Sigmoid colon (tissue), 7 donors: Measurements from ENCODE around the gene UBE2E2. TPM values are rescaled to one million over a fixed set of nuclear protein-coding genes. Genes with fewer than 3 reads are reported as not detected.
"Not testable (repeated sequence)": the region's sequence is repeated elsewhere in the genome, so short reads cannot be mapped to it uniquely, and the experiment has no call there.

ENCODE experiments used
- DNase-seq: peaks from one replicate; pipeline ENCODE4 v3.0.0-alpha.2; 2019
- H3K27ac ChIP-seq, 4 donors: fragments of 200-600 bp; sonication (generic); one replicate each; pipeline ENCODE4 v1.5.1; 2016 to 2019; ENCODE audit warnings: mild to moderate bottlenecking in 1 of 4
- H3K27me3 ChIP-seq, 3 donors: fragments of 200-600 bp; sonication (generic); one replicate each; pipeline ENCODE4 v1.5.1; 2019; ENCODE audit warnings: mild to moderate bottlenecking in 1 of 3
- H3K36me3 ChIP-seq, 4 donors: fragments of 200-600 bp; sonication (generic); one replicate each; pipeline ENCODE4 v1.5.1; 2016 to 2019
- H3K4me1 ChIP-seq, 4 donors: fragments of 200-600 bp; sonication (generic); one replicate each; pipeline ENCODE4 v1.5.1; 2017 to 2019
- H3K4me3 ChIP-seq, 4 donors: fragments of 200-600 bp; sonication (generic); one replicate each; pipeline ENCODE4 v1.5.1; 2017 to 2019; ENCODE audit warnings: mild to moderate bottlenecking in 2 of 4, moderate library complexity in 1 of 4
- H3K9me3 ChIP-seq, 4 donors: fragments of 200-600 bp in 3 of 4; sonication (generic) in 3 of 4; one replicate each; pipeline versions ENCODE4 v1.5.1 to v1.6.1; 2013 to 2019
- CTCF ChIP-seq, 4 experiments: fragments of 450-650 bp in 3 of 4; fragments of 200-600 bp in 1 of 4; IDR thresholded peaks; one replicate each; pipeline ENCODE4 v1.5.1; 2016 to 2019; ENCODE audit warnings: antibody characterized with exemption in 4 of 4, mild to moderate bottlenecking in 3 of 4, moderate library complexity in 2 of 4
- EP300 ChIP-seq, 4 donors: sonication (generic); formaldehyde crosslinking; IDR thresholded peaks; one replicate each; pipeline ENCODE4 v1.6.1; 2017; ENCODE audit warnings: antibody characterized with exemption in 4 of 4
- POLR2A ChIP-seq, 2 donors: fragments of 450-650 bp; IDR thresholded peaks; one replicate each; pipeline ENCODE4 v1.6.1; 2016; ENCODE audit warnings: antibody characterized with exemption in 2 of 2, mild to moderate bottlenecking in 2 of 2, moderate library complexity in 2 of 2
- POLR2AphosphoS5 ChIP-seq, 4 donors: sonication (generic); formaldehyde crosslinking; IDR thresholded peaks; one replicate each; pipeline ENCODE4 v1.6.1; 2017; ENCODE audit warnings: antibody characterized with exemption in 4 of 4
- WGBS, 2 donors: extraction: QIAGEN DNeasy Blood & Tissue Kit; methylation state at CpG; one replicate each; pipeline ENCODE4 v1.1.7; 2013; 5-methylcytosine and 5-hydroxymethylcytosine counted together
- intact Hi-C: fragments of 100-400 bp; cut with DNase I; formaldehyde crosslinking; loops from one replicate; pipeline ENCODE4 v1.15.1; 2023
- polyA plus RNA-seq, 3 donors: library from polyadenylated mRNA; stranded (reverse); fragments of 200-250 nt; gene quantifications; one replicate each; pipeline ENCODE4 v1.2.3, GENCODE V29; 2013
- total RNA-seq, 4 donors: library from RNA; depleted of rRNA; stranded (reverse); fragments of >200 nt; gene quantifications; one replicate each; pipeline ENCODE4 v1.1.0, GENCODE V29; 2016
- donor health status: healthy with polysubstance abuse.
- donor health status: Bipolar disorder and iron deficiency.
- donor health status: healthy.

UBE2E2 gene
- total and polyA plus RNA-seq, 7 donors = 3.7 to 135 (median 34.6) TPM

DNA sequence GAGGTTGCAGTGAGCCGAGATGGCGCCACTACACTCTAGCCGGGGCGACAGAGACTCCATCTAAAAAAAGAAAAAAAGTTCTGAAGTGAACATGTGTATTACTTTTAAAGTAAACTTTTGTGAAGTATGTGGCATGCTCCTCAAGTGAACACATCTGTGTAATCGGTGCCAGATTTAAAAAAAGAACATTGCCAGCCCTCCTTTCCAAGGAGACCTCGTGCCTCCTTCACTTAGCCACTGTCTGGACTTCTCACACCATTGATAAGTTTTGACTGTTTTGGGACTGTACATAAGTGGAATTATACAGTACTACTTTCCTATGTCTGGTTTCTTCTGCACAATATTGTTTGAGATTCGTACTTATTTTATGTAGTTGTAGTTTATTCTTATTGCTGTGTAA lies 140.4 kb downstream of the UBE2E2 start:
- 90 to 92% methylated on average over 7 of the region's 7 CpGs for WGBS, 2 donors
- DNase-seq = no peak
- Histone ChIP-seq H3K4me1 (peaks cover 0 to 10% (median 0%) of the 10 kb centered on the region in 4 donors), H3K27ac (no peak overlapping the region), H3K4me3 (no peak overlapping the region), H3K36me3 (no peaks in the 10 kb centered on the region), H3K27me3 (no peaks in the 10 kb centered on the region), H3K9me3 (no peaks in the 10 kb centered on the region)
- intact Hi-C loops = no loop called here
- TF ChIP-seq CTCF (IDR thresholded peaks at IDR 0.05) (no peak), EP300 (IDR thresholded peaks at IDR 0.05) (no peak), POLR2AphosphoS5 (IDR thresholded peaks at IDR 0.05) (no peak), POLR2A (IDR thresholded peaks at IDR 0.05) (no peak)

DNA sequence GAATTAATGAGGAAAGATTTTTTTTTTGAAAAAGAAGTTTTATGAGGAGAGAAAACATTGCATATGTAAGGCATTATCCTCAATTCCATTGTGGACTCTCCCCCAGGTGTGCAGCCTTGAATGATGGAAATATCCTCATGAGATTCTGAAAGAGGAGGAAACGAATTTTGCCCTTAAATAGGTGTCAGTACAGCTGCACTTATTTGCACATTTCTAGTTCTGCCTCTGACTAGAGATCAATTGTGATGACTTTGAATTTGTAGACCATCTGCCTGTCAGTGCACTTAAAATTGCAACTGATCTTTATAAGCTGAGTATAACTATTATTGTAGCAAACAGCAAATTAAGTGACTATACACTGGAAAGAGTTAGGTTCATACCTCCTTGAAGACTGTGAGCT lies 141.8 kb downstream of the UBE2E2 start:
- TF ChIP-seq POLR2A (IDR thresholded peaks at IDR 0.05) = no peak
- TF ChIP-seq POLR2AphosphoS5 (IDR thresholded peaks at IDR 0.05) = no peak
- no peak for TF ChIP-seq EP300 (IDR thresholded peaks at IDR 0.05)
- no peak for TF ChIP-seq CTCF (IDR thresholded peaks at IDR 0.05)
- Histone ChIP-seq H3K9me3 (no peaks in the 10 kb centered on the region), H3K4me3 (no peak overlapping the region), H3K27me3 (no peaks in the 10 kb centered on the region), H3K27ac (no peak overlapping the region), H3K36me3 (no peaks in the 10 kb centered on the region), H3K4me1 (peaks cover 0 to 10% (median 0%) of the 10 kb centered on the region in 4 donors)
- 20 to 59% methylated on average over 1 of the region's 1 CpG for WGBS, 2 donors
- intact Hi-C loops = no loop called here
- no peak for DNase-seq

GRCh38 chr3:23349444-23349843 lies 146.3 kb downstream of the UBE2E2 start:
- H3K4me3 ChIP-seq, H3K4me1 ChIP-seq, H3K9me3 ChIP-seq, DNase-seq, H3K27ac ChIP-seq, H3K27me3 ChIP-seq, H3K36me3 ChIP-seq, intact Hi-C loops: not testable (repeated sequence)
- WGBS, 2 donors = 86 to 96% methylated on average over 15 of the region's 15 CpGs

- TF ChIP-seq EP300 (IDR thresholded peaks at IDR 0.05) = no peak
- no peak for TF ChIP-seq CTCF (IDR thresholded peaks at IDR 0.05)
- no peak for TF ChIP-seq POLR2AphosphoS5 (IDR thresholded peaks at IDR 0.05)
- TF ChIP-seq POLR2A (IDR thresholded peaks at IDR 0.05) = no peak
- 85 to 90% methylated on average over 3 of the region's 3 CpGs for WGBS, 2 donors
- intact Hi-C loops = no loop called here
These were observed 153.0 kb downstream of the UBE2E2 start for GRCh38 chr3:23356169-23356568.

GRCh38 chr3:23356923-23357322 lies 153.8 kb downstream of the UBE2E2 start:
- TF ChIP-seq CTCF (IDR thresholded peaks at IDR 0.05) (no peak), POLR2A (IDR thresholded peaks at IDR 0.05) (no peak), POLR2AphosphoS5 (IDR thresholded peaks at IDR 0.05) (no peak), EP300 (IDR thresholded peaks at IDR 0.05) (no peak)
- H3K4me3 ChIP-seq = no peak overlapping the region
- H3K36me3 ChIP-seq = no peaks in the 10 kb centered on the region
- DNase-seq = no peak
- intact Hi-C loops = no loop called here
- H3K9me3 ChIP-seq = no peaks in the 10 kb centered on the region
- H3K27ac ChIP-seq = no peak overlapping the region
- H3K27me3 ChIP-seq = no peaks in the 10 kb centered on the region
- H3K4me1 ChIP-seq = no peaks in the 10 kb centered on the region
- 85 to 95% methylated on average over 3 of the region's 3 CpGs for WGBS, 2 donors

More at GRCh38 chr3:23356169-23356568, 153.0 kb downstream of the UBE2E2 start:
- no peak for DNase-seq
- Histone ChIP-seq H3K27me3 (no peaks in the 10 kb centered on the region), H3K4me3 (no peak overlapping the region), H3K4me1 (no peaks in the 10 kb centered on the region), H3K9me3 (no peaks in the 10 kb centered on the region), H3K27ac (no peak overlapping the region), H3K36me3 (no peaks in the 10 kb centered on the region)
